SK-N-SH (cell line): ENCODE measurements around the gene RNF217. TPM values are rescaled to one million over a fixed set of nuclear protein-coding genes. Genes with fewer than 3 reads are reported as not detected.

Experiments used
- CTCF ChIA-PET: fragments of 300-600, 350-600 bp; formaldehyde crosslinking; extraction: SDS; loops from one replicate; lab custom pipeline; 2021; lab: Yijun Ruan, JAX
- POLR2A ChIA-PET: fragments of 350-600 bp; sonication (Branson Sonifier 250); formaldehyde crosslinking; extraction: SDS; loops from one replicate; lab custom pipeline; 2020; ENCODE audit warnings: antibody characterized with exemption, inconsistent platforms; lab: Yijun Ruan, JAX
- DNase-seq: peaks from one replicate; pipeline ENCODE4 v3.0.0; 2012
- H2AFZ ChIP-seq: fragments of 200-600 bp; sonication (generic); 2 replicates; pipeline ENCODE4 v1.8.1; 2016; ENCODE audit warnings: antibody characterized with exemption, mild to moderate bottlenecking, low read depth
- H3F3A ChIP-seq: fragments of 200-600 bp; sonication (generic); replicated peaks from 2 replicates; pipeline ENCODE3; 2016; ENCODE audit warnings: antibody characterized with exemption, mild to moderate bottlenecking; ENCODE audit not compliant: insufficient read depth
- H3K27ac ChIP-seq, 2 experiments: fragments of 200-500 bp in 1 of 2; fragments of 200-600 bp in 1 of 2; sonication (Bioruptor generic) in 1 of 2; sonication (generic), shearing (Covaris generic) in 1 of 2; 2 replicates each; pipeline versions ENCODE4 v1.5.1 to v1.6.1; 2014 to 2016; ENCODE audit warnings: low read depth in 2 of 2, inconsistent platforms in 1 of 2, low read length in 1 of 2, mild to moderate bottlenecking in 1 of 2, mixed read lengths in 1 of 2
- H3K27me3 ChIP-seq: fragments of 200-600 bp; sonication (generic), shearing (Covaris generic); 2 replicates; pipeline ENCODE4 v1.6.1; 2016; ENCODE audit warnings: mixed run types; ENCODE audit not compliant: insufficient read depth
- H3K36me3 ChIP-seq, 2 experiments: fragments of 200-500 bp in 1 of 2; fragments of 200-600 bp in 1 of 2; sonication (Bioruptor generic) in 1 of 2; sonication (generic) in 1 of 2; replicated peaks in 1 of 2; 2 replicates each; pipeline versions ENCODE3 to v1.5.1; 2014 to 2016; ENCODE audit warnings: low read length in 1 of 2, mild to moderate bottlenecking in 1 of 2; ENCODE audit not compliant: insufficient read depth in 2 of 2, control insufficient read depth in 1 of 2
- H3K4me1 ChIP-seq, 2 experiments: fragments of 200-500 bp in 1 of 2; fragments of 200-600 bp in 1 of 2; sonication (Bioruptor generic) in 1 of 2; sonication (generic), shearing (Covaris generic) in 1 of 2; 2 replicates each; pipeline versions ENCODE4 v1.5.1 to v1.6.1; 2014 to 2016; ENCODE audit warnings: low read depth in 1 of 2, low read length in 1 of 2, mixed run types in 1 of 2; ENCODE audit not compliant: insufficient read depth in 2 of 2, control insufficient read depth in 1 of 2
- H3K4me2 ChIP-seq: fragments of 200-600 bp; sonication (generic), shearing (Covaris generic); 2 replicates; pipeline ENCODE4 v1.6.1; 2017; ENCODE audit warnings: mixed run types
- H3K4me3 ChIP-seq, 2 experiments: fragments of 200-500 bp in 1 of 2; fragments of 200-600 bp in 1 of 2; sonication (Bioruptor generic) in 1 of 2; sonication (generic), shearing (Covaris generic) in 1 of 2; 2 replicates each; pipeline versions ENCODE4 v1.5.1 to v1.8.1; 2014 to 2016; ENCODE audit warnings: low read depth in 2 of 2, inconsistent platforms in 1 of 2, low read length in 1 of 2, mild to moderate bottlenecking in 1 of 2, mixed read lengths in 1 of 2, moderate library complexity in 1 of 2
- H3K79me2 ChIP-seq: fragments of 200-600 bp; sonication (generic); 2 replicates; pipeline ENCODE4 v1.8.1; 2017; ENCODE audit warnings: mild to moderate bottlenecking; ENCODE audit not compliant: insufficient read depth
- H3K9ac ChIP-seq: fragments of 200-600 bp; sonication (generic); 2 replicates; pipeline ENCODE4 v1.6.1; 2017; ENCODE audit warnings: mixed run types
- H3K9me2 ChIP-seq: fragments of 200-600 bp; sonication (generic); 2 replicates; pipeline ENCODE4 v1.6.1; 2017; ENCODE audit warnings: mixed run types
- H3K9me3 ChIP-seq: fragments of 200-600 bp; sonication (generic); 2 replicates; pipeline ENCODE4 v1.6.1; 2017; ENCODE audit warnings: mixed run types, mild to moderate bottlenecking, moderate library complexity
- H4K20me1 ChIP-seq: fragments of 200-600 bp; sonication (generic); 2 replicates; pipeline ENCODE4 v1.6.1; 2017; ENCODE audit warnings: mild to moderate bottlenecking, mixed run types; ENCODE audit not compliant: insufficient read depth
- ELF1 ChIP-seq: IDR thresholded peaks from 2 replicates; pipeline ENCODE4 v1.4.0; 2012
- EZH2phosphoT487 ChIP-seq: fragments of 200-600 bp; sonication (generic); IDR thresholded peaks from 2 replicates; pipeline ENCODE4 v1.6.1; 2017; ENCODE audit warnings: low read depth, mixed run types, mild to moderate bottlenecking, antibody characterized with exemption, moderate library complexity, borderline replicate concordance
- FOSL2 ChIP-seq: IDR thresholded peaks from 2 replicates; pipeline ENCODE4 v1.4.0; 2012; ENCODE audit warnings: low read depth, mild to moderate bottlenecking, moderate library complexity, borderline replicate concordance
- FOXJ3 ChIP-seq: sonication (generic); formaldehyde crosslinking; IDR thresholded peaks from 2 replicates; pipeline ENCODE4 v1.5.1; 2020; ENCODE audit warnings: mild to moderate bottlenecking, missing genetic modification reagents
- FOXM1 ChIP-seq: IDR thresholded peaks from 2 replicates; pipeline ENCODE4 v1.4.0; 2012; ENCODE audit warnings: low read depth, mild to moderate bottlenecking
- GATA2 ChIP-seq: sonication (generic); formaldehyde crosslinking; IDR thresholded peaks from 2 replicates; pipeline ENCODE4 v1.5.0; 2020; ENCODE audit warnings: mild to moderate bottlenecking, missing genetic modification reagents
- MAX ChIP-seq: IDR thresholded peaks from 2 replicates; pipeline ENCODE4 v1.4.0; 2012; ENCODE audit warnings: low read depth
- MXI1 ChIP-seq: IDR thresholded peaks from 2 replicates; pipeline ENCODE4 v1.6.1; 2012; ENCODE audit warnings: mild to moderate bottlenecking, low read depth, low read length, improper control_type of control experiment
- NFIC ChIP-seq: IDR thresholded peaks from 2 replicates; pipeline ENCODE4 v1.4.0; 2012; ENCODE audit warnings: borderline replicate concordance
- NRF1 ChIP-seq: IDR thresholded peaks from 2 replicates; pipeline ENCODE4 v1.6.1; 2012; ENCODE audit warnings: low read depth, mild to moderate bottlenecking, low read length
- PBX3 ChIP-seq: IDR thresholded peaks from 2 replicates; pipeline ENCODE4; 2012
- RCOR1 ChIP-seq: fragments of 150-350 bp; IDR thresholded peaks from 2 replicates; pipeline ENCODE4 v1.6.1; 2017; ENCODE audit warnings: antibody characterized with exemption, low read length
- RFX5 ChIP-seq: IDR thresholded peaks from 2 replicates; pipeline ENCODE4 v1.6.1; 2012; ENCODE audit warnings: mild to moderate bottlenecking, improper control_type of control experiment, low read length
- RXRA ChIP-seq: IDR thresholded peaks from 2 replicates; pipeline ENCODE4 v1.4.0; 2012; ENCODE audit warnings: low read depth, mild to moderate bottlenecking, borderline replicate concordance
- SMC3 ChIP-seq: IDR thresholded peaks from 2 replicates; pipeline ENCODE4 v1.6.1; 2012; ENCODE audit warnings: low read depth, low read length, improper control_type of control experiment
- TAF1 ChIP-seq: IDR thresholded peaks from 2 replicates; pipeline ENCODE4 v1.6.1; 2012; ENCODE audit warnings: low read depth, mild to moderate bottlenecking, low read length, moderate library complexity, borderline replicate concordance
- ZBTB33 ChIP-seq: IDR thresholded peaks from 2 replicates; pipeline ENCODE4 v1.4.0; 2012; ENCODE audit warnings: low read depth, borderline replicate concordance
- WGBS: methylation state at CpG from one replicate; pipeline ENCODE4 v1.1.6; 2017; ENCODE audit warnings: low lambda C conversion rate; 5-methylcytosine and 5-hydroxymethylcytosine counted together
- polyA plus RNA-seq, 3 experiments: library from polyadenylated mRNA; depleted of rRNA; stranded (reverse); fragments of >200 nt; gene quantifications; 2 replicates each; pipeline ENCODE4 v1.2.3, GENCODE V29; 2012

Gene RNF217
- polyA plus RNA-seq, 1 of the 3 experiments (the other 2 are of a cell fraction): 0.28 TPM

- CTCF ChIA-PET: interaction anchor here (0.8 kb wide), 1 partner anchor 9 kb away, joined by 5 read pairs; no protein-coding TSS in a partner anchor
- H3K9me2 ChIP-seq: no peaks in the 10 kb centered on the region
Observed at GRCh38 chr6:125123051-125123450, 160.8 kb downstream of the RNF217 start.

GRCh38 chr6:125123468-125124048 is 161.3 kb downstream of the RNF217 start:
- CTCF ChIA-PET: interaction anchor here (0.6 to 1.4 kb wide), 3 partner anchors 9 to 30 kb away, joined by 3 to 5 read pairs (median 4); partner anchors contain the start of gene TPD52L1
- H3K4me1 ChIP-seq: no peaks in the 10 kb centered on the region; a peak in 1 of 4 replicates
- TF ChIP-seq ZBTB33 (no peak), SMC3 (no peak), EZH2phosphoT487 (no peak), ELF1 (no peak), MAX (no peak), RCOR1 (no peak), MXI1 (no peak), FOXJ3 (CRISPR knock-in tag) (no peak), RFX5 (no peak), GATA2 (CRISPR knock-in tag) (no peak), PBX3 (no peak), TAF1 (no peak), NFIC (no peak), FOXM1 (no peak), RXRA (no peak)
- no peak overlapping the region for H3K4me2 ChIP-seq
- no peak overlapping the region for H2AFZ ChIP-seq
- POLR2A ChIA-PET: no interaction called here
- no peak for DNase-seq
- WGBS: 51% methylated on average over 7 of the region's 8 CpGs
- H3K27ac ChIP-seq: no peak overlapping the region
- H3K9me3 ChIP-seq: no peaks in the 10 kb centered on the region
- H3F3A ChIP-seq: no peaks in the 10 kb centered on the region
- H3K4me3 ChIP-seq: no peak overlapping the region
- no peaks in the 10 kb centered on the region for H3K9me2 ChIP-seq
- no peak overlapping the region for H3K9ac ChIP-seq
- no peaks in the 10 kb centered on the region; the same call in 1 of the 2 replicates for H3K27me3 ChIP-seq
- no peaks in the 10 kb centered on the region for H3K36me3 ChIP-seq
- no peaks in the 10 kb centered on the region for H4K20me1 ChIP-seq
- H3K79me2 ChIP-seq: no peaks in the 10 kb centered on the region

More at GRCh38 chr6:125123051-125123450, 160.8 kb downstream of the RNF217 start:
- H3F3A ChIP-seq: no peaks in the 10 kb centered on the region
- H4K20me1 ChIP-seq: no peaks in the 10 kb centered on the region
- no peak for DNase-seq
- H3K27ac ChIP-seq: no peak overlapping the region
- no peaks in the 10 kb centered on the region; a peak in 1 of 4 replicates for H3K4me1 ChIP-seq
- H3K9ac ChIP-seq: no peak overlapping the region
- no peak overlapping the region for H3K4me3 ChIP-seq
- H3K27me3 ChIP-seq: no peaks in the 10 kb centered on the region; the same call in 1 of the 2 replicates
- no peak overlapping the region for H3K4me2 ChIP-seq
- 32% methylated on average over 3 of the region's 3 CpGs for WGBS
- TF ChIP-seq ELF1: no peak
- TF ChIP-seq RXRA: no peak
- TF ChIP-seq NRF1: no peak
- TF ChIP-seq FOSL2: no peak
- TF ChIP-seq RFX5: no peak
- TF ChIP-seq RCOR1: no peak
- H3K79me2 ChIP-seq: no peaks in the 10 kb centered on the region
- H2AFZ ChIP-seq: no peak overlapping the region
- H3K9me3 ChIP-seq: no peaks in the 10 kb centered on the region
- H3K36me3 ChIP-seq: no peaks in the 10 kb centered on the region
- POLR2A ChIA-PET: no interaction called here
